HEK293T (cell line): Measurements from ENCODE around the gene IL1R1.

Experiments used
- ARNT ChIP-seq: fragments of 450-650 bp; IDR thresholded peaks from 2 replicates; pipeline ENCODE4 v1.6.1; 2017; ENCODE audit warnings: mild to moderate bottlenecking
- BHLHE40 ChIP-seq: fragments of 450-650 bp; IDR thresholded peaks from 2 replicates; pipeline ENCODE4 v1.6.1; 2016; ENCODE audit warnings: mild to moderate bottlenecking, moderate library complexity, borderline replicate concordance
- CTBP1 ChIP-seq: fragments of 450-650 bp; IDR thresholded peaks from 2 replicates; pipeline ENCODE4 v1.6.1; 2016; ENCODE audit warnings: borderline replicate concordance
- ELF4 ChIP-seq: fragments of 450-650 bp; IDR thresholded peaks from 2 replicates; pipeline ENCODE4 v1.6.1; 2017; ENCODE audit warnings: antibody characterized with exemption
- FOXA1 ChIP-seq: fragments of 450-650 bp; IDR thresholded peaks from 2 replicates; pipeline ENCODE4 v1.6.1; 2016; ENCODE audit warnings: mild to moderate bottlenecking
- FOXK2 ChIP-seq: fragments of 450-650 bp; IDR thresholded peaks from 2 replicates; pipeline ENCODE4 v1.6.1; 2016; ENCODE audit warnings: mild to moderate bottlenecking
- FOXM1 ChIP-seq: fragments of 450-650 bp; IDR thresholded peaks from 2 replicates; pipeline ENCODE4 v1.6.1; 2017; ENCODE audit warnings: mild to moderate bottlenecking, borderline replicate concordance
- HDGF ChIP-seq: fragments of 450-650 bp; IDR thresholded peaks from 2 replicates; pipeline ENCODE4 v1.6.1; 2017; ENCODE audit warnings: antibody characterized with exemption, borderline replicate concordance
- NFRKB ChIP-seq: fragments of 450-650 bp; IDR thresholded peaks from 2 replicates; pipeline ENCODE4 v1.6.1; 2016; ENCODE audit warnings: mild to moderate bottlenecking, moderate library complexity
- SP1 ChIP-seq: fragments of 450-650 bp; IDR thresholded peaks from 2 replicates; pipeline ENCODE4 v1.6.1; 2017
- SUZ12 ChIP-seq: fragments of 450-650 bp; IDR thresholded peaks from 2 replicates; pipeline ENCODE4 v1.6.1; 2016; ENCODE audit warnings: mild to moderate bottlenecking
- TARDBP ChIP-seq: fragments of 450-650 bp; IDR thresholded peaks from 2 replicates; pipeline ENCODE4 v1.6.1; 2016
- ZNF384 ChIP-seq: fragments of 450-650 bp; IDR thresholded peaks from 2 replicates; pipeline ENCODE4 v1.6.1; 2016
- TF ChIP-seq, protein P1 (sequence below): fragments of 450-650 bp; IDR thresholded peaks from 2 replicates; pipeline ENCODE4 v1.6.1; 2016

DNA sequence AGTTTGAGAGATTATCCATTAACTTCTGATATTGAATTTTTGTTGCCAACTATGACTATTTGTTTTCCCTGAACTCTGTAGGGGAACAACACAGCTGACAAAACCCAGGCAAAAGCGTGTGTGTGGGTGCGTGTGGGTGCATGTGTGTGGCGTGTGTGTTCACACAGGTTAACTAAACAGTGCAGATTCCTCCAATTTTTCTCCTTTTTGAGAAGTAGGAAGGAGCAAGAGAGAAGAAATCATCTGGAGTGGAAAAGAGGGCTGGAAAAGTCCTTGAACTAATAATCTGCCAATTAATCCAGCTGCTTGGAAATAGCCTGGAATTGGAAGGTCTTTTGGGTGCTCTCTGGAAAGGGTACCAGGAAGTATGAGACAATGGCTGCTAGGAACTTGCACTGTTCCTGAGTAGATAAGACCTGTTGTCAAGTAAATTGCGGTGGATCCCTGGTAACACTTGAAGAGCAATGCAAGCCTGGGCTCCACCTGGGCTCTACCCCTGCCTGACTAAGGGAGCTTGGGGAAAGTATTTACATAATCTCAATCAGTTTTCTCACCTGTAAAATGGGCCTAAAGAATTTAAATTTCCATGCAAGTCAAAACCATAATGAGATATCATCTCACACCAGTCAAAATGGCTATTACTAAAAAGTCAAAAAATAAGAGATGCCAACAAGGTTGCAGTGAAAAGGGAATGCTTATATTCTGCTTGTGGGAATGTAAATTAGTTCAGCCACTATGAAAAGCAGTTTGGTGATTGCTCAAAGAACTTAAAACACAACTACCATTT lies 40.5 kb upstream of the IL1R1 start:
- TF ChIP-seq SUZ12 (no peak), NFRKB (no peak), FOXA1 (no peak), SP1 (no peak), FOXK2 (no peak), FOXM1 (no peak), ARNT (no peak), CTBP1 (no peak), HDGF (no peak), TARDBP (no peak), ELF4 (no peak), ZNF384 (no peak), BHLHE40 (no peak)
- TF ChIP-seq, protein P1, sequence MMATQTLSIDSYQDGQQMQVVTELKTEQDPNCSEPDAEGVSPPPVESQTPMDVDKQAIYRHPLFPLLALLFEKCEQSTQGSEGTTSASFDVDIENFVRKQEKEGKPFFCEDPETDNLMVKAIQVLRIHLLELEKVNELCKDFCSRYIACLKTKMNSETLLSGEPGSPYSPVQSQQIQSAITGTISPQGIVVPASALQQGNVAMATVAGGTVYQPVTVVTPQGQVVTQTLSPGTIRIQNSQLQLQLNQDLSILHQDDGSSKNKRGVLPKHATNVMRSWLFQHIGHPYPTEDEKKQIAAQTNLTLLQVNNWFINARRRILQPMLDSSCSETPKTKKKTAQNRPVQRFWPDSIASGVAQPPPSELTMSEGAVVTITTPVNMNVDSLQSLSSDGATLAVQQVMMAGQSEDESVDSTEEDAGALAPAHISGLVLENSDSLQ = no peak
